Measurements from ENCODE around the gene LYSMD1. TPM values are rescaled to one million over a fixed set of nuclear protein-coding genes. Genes with fewer than 3 reads are reported as not detected.

Gene LYSMD1
- total and polyA plus RNA-seq, 2 of the 4 experiments (the other 2 are of a cell fraction), result 5.9 to 10.4 TPM

DNA sequence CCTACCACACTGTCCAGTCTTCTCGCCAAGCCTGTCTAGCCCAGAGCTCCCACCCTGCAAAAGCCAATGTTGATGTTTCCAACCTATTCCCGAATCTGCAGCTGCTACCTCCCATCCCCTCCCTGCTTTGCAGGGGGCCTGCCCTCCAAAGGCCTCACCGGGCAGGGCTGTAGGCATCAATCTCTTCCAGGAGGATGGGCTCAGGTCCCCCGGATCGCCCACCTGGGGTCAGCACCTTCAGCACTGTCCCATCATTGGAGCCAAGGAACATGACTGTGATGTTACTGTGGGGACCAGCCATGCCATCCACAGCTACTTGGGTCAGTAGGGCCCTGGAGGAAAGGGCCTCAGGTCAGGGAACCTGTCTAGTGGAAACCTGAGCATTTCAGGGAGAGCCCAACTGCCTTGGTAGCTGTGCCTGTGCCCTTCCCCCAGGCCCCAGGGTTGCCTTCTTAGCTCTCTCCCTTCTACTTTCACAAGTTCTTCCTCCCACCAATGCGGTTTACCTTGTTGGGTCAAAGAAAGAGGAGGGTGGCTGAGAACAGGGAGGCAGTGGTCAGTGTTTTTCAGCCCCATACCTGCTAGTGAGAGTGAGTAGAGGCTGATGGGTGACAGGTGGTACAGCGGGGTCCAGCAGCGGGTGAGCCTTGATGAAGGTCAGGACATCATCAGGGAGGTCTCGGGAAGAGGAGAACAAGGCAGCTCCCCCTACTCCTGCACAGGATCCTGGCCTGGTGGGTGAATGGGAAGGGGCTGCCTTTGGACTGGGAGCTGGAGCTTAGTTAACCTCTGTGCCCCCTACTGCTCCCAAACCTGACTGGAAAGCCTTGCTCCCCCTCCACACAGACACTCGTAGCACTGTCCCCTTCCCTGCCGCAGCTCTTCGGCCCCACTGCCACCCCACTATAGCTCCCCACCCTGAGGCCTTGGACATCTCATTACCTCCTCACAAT, 30.0 kb downstream of the LYSMD1 start:
- H3K14ac ChIP-seq (replicated peaks; ENCODE audit: low read depth, low read length), result no peak overlapping the region
- no peak overlapping the region for H3K56ac ChIP-seq (ENCODE audit: extremely low read depth, insufficient read depth, low read length)
- H2AK5ac ChIP-seq (ENCODE audit: low read depth, low read length), result no peak overlapping the region
- dilution Hi-C loops (cut with HindIII; ENCODE audit: low sequenced_read_pairs, unreplicated experiment) (no loop called here), intact Hi-C loops (cut with micrococcal nuclease) (no loop called here), in situ Hi-C loops (cut with MboI; ENCODE audit: low sequenced_read_pairs) (no loop called here)
- no peaks in the 10 kb centered on the region for H3K4me1 ChIP-seq (ENCODE audit: control insufficient read depth, insufficient read depth, low read length)
- H3K9ac ChIP-seq (ENCODE audit: low read depth, low read length), result no peak overlapping the region
- no peaks in the 10 kb centered on the region for H3K9me3 ChIP-seq (ENCODE audit: control insufficient read depth, insufficient read depth, low read length)
- BruUV-seq (replicated peaks), result no TSS peak
- peak overlapping the region; percentile 58 for H2AK9ac ChIP-seq (replicated peaks; ENCODE audit: low read depth, low read length, poor library complexity)
- POLR2A ChIA-PET (ENCODE audit: unreplicated experiment), result no interaction called here
- TF ChIP-seq MXI1 (IDR thresholded peaks at IDR 0.05; ENCODE audit: borderline replicate concordance, low read depth, low read length) (no peak), MAFK (IDR thresholded peaks at IDR 0.05; ENCODE audit: low read depth, low read length) (no peak), CTCF (conservative IDR thresholded peaks at IDR 0.05; ENCODE audit: low read depth, low read length) (no peak), RAD21 (IDR thresholded peaks at IDR 0.05; ENCODE audit: low read length) (no peak)
- H3K27ac ChIP-seq (ENCODE audit: insufficient read depth, low read length), result no peak overlapping the region
- 85% methylated on average over 4 of the region's 12 CpGs; no CpG with 5 or more reads in 1 of the 2 experiments for WGBS, 2 experiments (ENCODE audit: extremely low coverage in 2 of 2, insufficient read length in 1 of 2)
- H3K23ac ChIP-seq (ENCODE audit: low read depth, low read length), result no peak overlapping the region
- no peak overlapping the region for H2AFZ ChIP-seq (replicated peaks; ENCODE audit: low read length, poor library complexity)
- no peak overlapping the region for H4K91ac ChIP-seq (ENCODE audit: insufficient read depth, low read depth, low read length)
- no peak overlapping the region for H3K4me3 ChIP-seq (ENCODE audit: insufficient read depth, low read depth, low read length)
- H2BK20ac ChIP-seq (ENCODE audit: low read depth, low read length), result no peak overlapping the region
- H3K9me1 ChIP-seq (ENCODE audit: insufficient read depth, low read length), result no peaks in the 10 kb centered on the region; the same call in 1 of the 2 replicates
- no peak overlapping the region for H3K18ac ChIP-seq (ENCODE audit: low read depth, low read length)
- H2BK120ac ChIP-seq (ENCODE audit: low read depth, low read length), result no peak overlapping the region
- H4K5ac ChIP-seq (ENCODE audit: low read depth, low read length), result no peak overlapping the region
- DNase-seq (no peak), ATAC-seq (ENCODE audit: low read depth) (no peak)
- H3K4me2 ChIP-seq (ENCODE audit: low read depth, low read length), result no peak overlapping the region
- H3K4ac ChIP-seq (ENCODE audit: low read depth, low read length), result no peak overlapping the region
- H2BK5ac ChIP-seq (ENCODE audit: low read depth, low read length, poor library complexity, severe bottlenecking), result no peak overlapping the region
- H3K27me3 ChIP-seq (ENCODE audit: control insufficient read depth, insufficient read depth, low read length), result peaks cover 7% of the 10 kb centered on the region; the same call in 1 of the 2 replicates
- peaks cover 11% of the 10 kb centered on the region; the same call in 1 of the 2 replicates for H3K36me3 ChIP-seq (ENCODE audit: control insufficient read depth, insufficient read depth, low read length)
- H3K79me1 ChIP-seq (ENCODE audit: low read depth in 1 of 2, low read length in 2 of 2), result no peaks in the 10 kb centered on the region
- CTCF ChIA-PET, result interaction anchor here (0.8 kb wide), 1 partner anchor 13 kb away, joined by 3 read pairs; no protein-coding TSS in a partner anchor
- no peaks in the 10 kb centered on the region for H4K20me1 ChIP-seq (ENCODE audit: insufficient read depth, low read length)
- H4K8ac ChIP-seq (ENCODE audit: low read depth in 2 of 2, low read length in 2 of 2), result no peak overlapping the region
- no peak overlapping the region for H2BK15ac ChIP-seq (ENCODE audit: low read depth, low read length)

Measured in IMR-90 (cell line).